Liver (tissue), 9 donors: ENCODE data around the gene SCN1A. TPM values are rescaled to one million over a fixed set of nuclear protein-coding genes. Genes with fewer than 3 reads are reported as not detected.

ENCODE experiments used
- DNase-seq: peaks from one replicate; pipeline ENCODE4 v3.0.0-alpha.2; 2017; ENCODE audit warnings: low spot score
- H3K27ac ChIP-seq, 2 donors: one replicate each; pipeline ENCODE4 v1.7.0; 2013; ENCODE audit warnings: inconsistent platforms in 2 of 2, low read length in 2 of 2, control low read depth in 1 of 2, low read depth in 1 of 2, mild to moderate bottlenecking in 1 of 2
- H3K27me3 ChIP-seq, 4 donors: one replicate each; pipeline versions ENCODE4 v1.6.1 to v1.7.0; 2013; ENCODE audit warnings: low read length in 3 of 4, inconsistent platforms in 1 of 4, mild to moderate bottlenecking in 1 of 4, moderate library complexity in 1 of 4; ENCODE audit not compliant: control insufficient read depth in 4 of 4, insufficient read depth in 4 of 4
- H3K36me3 ChIP-seq, 4 donors: one replicate each; pipeline versions ENCODE4 v1.6.1 to v1.7.0; 2013; ENCODE audit warnings: low read length in 3 of 4, mild to moderate bottlenecking in 3 of 4, low read depth in 1 of 4, moderate library complexity in 1 of 4; ENCODE audit not compliant: control insufficient read depth in 4 of 4, insufficient read depth in 3 of 4
- H3K4me1 ChIP-seq, 4 donors: one replicate each; pipeline versions ENCODE4 v1.6.1 to v1.7.0; 2013; ENCODE audit warnings: low read length in 3 of 4, mild to moderate bottlenecking in 3 of 4, moderate library complexity in 1 of 4; ENCODE audit not compliant: control insufficient read depth in 4 of 4, insufficient read depth in 4 of 4
- H3K4me3 ChIP-seq, 3 donors: one replicate each; pipeline versions ENCODE4 v1.6.1 to v1.7.0; 2013; ENCODE audit warnings: low read length in 3 of 3, control low read depth in 1 of 3, low read depth in 1 of 3, mild to moderate bottlenecking in 1 of 3
- H3K9ac ChIP-seq, 2 donors: one replicate each; pipeline ENCODE4 v1.7.0; 2013; ENCODE audit warnings: low read length in 2 of 2, mild to moderate bottlenecking in 2 of 2, moderate library complexity in 2 of 2, control low read depth in 1 of 2, low read depth in 1 of 2
- H3K9me3 ChIP-seq, 4 donors: one replicate each; pipeline versions ENCODE4 v1.6.1 to v1.7.0; 2013; ENCODE audit warnings: low read length in 3 of 4; ENCODE audit not compliant: control insufficient read depth in 4 of 4
- ATF3 ChIP-seq: IDR thresholded peaks from 2 replicates; pipeline ENCODE4 v1.6.1; 2016; ENCODE audit warnings: antibody characterized with exemption
- EGR1 ChIP-seq, 2 donors: IDR thresholded peaks; 2 replicates each; pipeline ENCODE4 v1.6.1; 2016 to 2018; ENCODE audit warnings: antibody characterized with exemption in 2 of 2, low read depth in 2 of 2
- FOXA1 ChIP-seq: IDR thresholded peaks from 2 replicates; pipeline ENCODE4 v1.6.1; 2016; ENCODE audit warnings: antibody characterized with exemption
- FOXA2 ChIP-seq: IDR thresholded peaks from 2 replicates; pipeline ENCODE4 v1.6.1; 2016; ENCODE audit warnings: antibody characterized with exemption
- GABPA ChIP-seq, 2 donors: IDR thresholded peaks in 1 of 2; conservative IDR thresholded peaks in 1 of 2; 2 replicates each; pipeline ENCODE4 v1.6.1; 2016; ENCODE audit warnings: antibody characterized with exemption in 2 of 2, mild to moderate bottlenecking in 1 of 2, moderate library complexity in 1 of 2
- HNF4A ChIP-seq, 2 donors: conservative IDR thresholded peaks; 2 replicates each; pipeline ENCODE4 v1.6.1; 2016; ENCODE audit warnings: antibody characterized with exemption in 2 of 2, mild to moderate bottlenecking in 2 of 2
- HNF4G ChIP-seq: IDR thresholded peaks from 2 replicates; pipeline ENCODE4 v1.6.1; 2016; ENCODE audit warnings: antibody characterized with exemption
- JUND ChIP-seq, 2 donors: IDR thresholded peaks; 2 replicates each; pipeline ENCODE4 v1.6.1; 2016; ENCODE audit warnings: antibody characterized with exemption in 2 of 2
- RAD21 ChIP-seq, 2 donors: IDR thresholded peaks; 2 replicates each; pipeline ENCODE4 v1.6.1; 2016; ENCODE audit warnings: antibody characterized with exemption in 2 of 2, mild to moderate bottlenecking in 2 of 2
- REST ChIP-seq: IDR thresholded peaks from 2 replicates; pipeline ENCODE4 v1.6.1; 2016; ENCODE audit warnings: antibody characterized with exemption, mild to moderate bottlenecking
- RXRA ChIP-seq, 2 donors: IDR thresholded peaks; 2 replicates each; pipeline ENCODE4 v1.6.1; 2017 to 2018; ENCODE audit warnings: antibody characterized with exemption in 2 of 2, mild to moderate bottlenecking in 1 of 2
- SP1 ChIP-seq: IDR thresholded peaks from 2 replicates; pipeline ENCODE4 v1.6.1; 2018; ENCODE audit warnings: antibody characterized with exemption, mild to moderate bottlenecking
- TAF1 ChIP-seq: conservative IDR thresholded peaks from 2 replicates; pipeline ENCODE4 v1.6.1; 2016; ENCODE audit warnings: antibody characterized with exemption, mild to moderate bottlenecking
- YY1 ChIP-seq: IDR thresholded peaks from 2 replicates; pipeline ENCODE4 v1.6.1; 2016; ENCODE audit warnings: antibody characterized with exemption, mild to moderate bottlenecking
- ZBTB33 ChIP-seq: IDR thresholded peaks from 2 replicates; pipeline ENCODE4 v1.6.1; 2016; ENCODE audit warnings: antibody characterized with exemption
- WGBS: extraction: QIAGEN DNeasy Blood & Tissue Kit; methylation state at CpG from one replicate; pipeline ENCODE4 v1.1.7; 2013; 5-methylcytosine and 5-hydroxymethylcytosine counted together
- polyA plus RNA-seq, 2 donors: library from polyadenylated mRNA; stranded (reverse) in 1 of 2; unstranded in 1 of 2; fragments of 200-250 nt in 1 of 2; fragments of >200 nt in 1 of 2; fragmentation: Nextera tagmentation in 1 of 2; extraction: Ambion mirVana in 1 of 2; gene quantifications; one replicate each; pipeline versions ENCODE4 v1.2.1 to v1.2.3, GENCODE V29; 2013 to 2015
- total RNA-seq, 2 donors: library from RNA; depleted of rRNA; stranded (reverse); fragments of >200 nt; gene quantifications; one replicate each; pipeline ENCODE4 v1.2.3, GENCODE V29; 2014
- TF ChIP-seq, protein P1 (sequence below): fragments of 150-350 bp; IDR thresholded peaks from 2 replicates; pipeline ENCODE4 v1.5.1; 2017; ENCODE audit warnings: improper control_type of control experiment, low read depth, low read length; ENCODE audit not compliant: missing input control
- TF ChIP-seq, protein P2 (sequence below): IDR thresholded peaks from 2 replicates; pipeline ENCODE4 v1.6.1; 2016; ENCODE audit warnings: antibody characterized with exemption
- donor health status: healthy.
- donor health status: healthy.
- donor health status: healthy.
- donor health status: healthy.
- donor health status: healthy.

The SCN1A gene
- total and polyA plus RNA-seq, 4 donors: 0.11 TPM; not detected in 3

DNA sequence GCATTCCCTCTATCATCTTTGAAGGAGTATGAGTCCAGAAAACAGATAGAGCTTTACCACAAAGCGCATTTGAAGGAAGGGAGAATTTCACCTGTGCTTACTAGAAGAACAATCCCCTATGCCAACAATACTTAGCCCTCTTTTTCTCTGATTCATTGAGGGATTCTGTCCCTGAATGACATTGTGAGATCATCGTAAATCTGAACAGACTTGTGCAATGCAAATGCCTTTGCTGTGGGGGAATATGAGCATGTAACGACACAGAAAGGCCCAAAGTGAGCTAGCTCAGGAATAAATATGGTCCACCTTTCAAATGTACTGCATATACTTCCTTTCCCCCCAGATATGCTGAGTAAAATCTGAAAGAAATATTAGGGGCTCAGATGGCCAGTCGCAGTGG lies 67.6 kb downstream of the SCN1A start (continued):
- TF ChIP-seq JUND (IDR thresholded peaks at IDR 0.05) (no peak), HNF4A (conservative IDR thresholded peaks at IDR 0.05) (no peak), TAF1 (no peak), FOXA1 (no peak)

DNA sequence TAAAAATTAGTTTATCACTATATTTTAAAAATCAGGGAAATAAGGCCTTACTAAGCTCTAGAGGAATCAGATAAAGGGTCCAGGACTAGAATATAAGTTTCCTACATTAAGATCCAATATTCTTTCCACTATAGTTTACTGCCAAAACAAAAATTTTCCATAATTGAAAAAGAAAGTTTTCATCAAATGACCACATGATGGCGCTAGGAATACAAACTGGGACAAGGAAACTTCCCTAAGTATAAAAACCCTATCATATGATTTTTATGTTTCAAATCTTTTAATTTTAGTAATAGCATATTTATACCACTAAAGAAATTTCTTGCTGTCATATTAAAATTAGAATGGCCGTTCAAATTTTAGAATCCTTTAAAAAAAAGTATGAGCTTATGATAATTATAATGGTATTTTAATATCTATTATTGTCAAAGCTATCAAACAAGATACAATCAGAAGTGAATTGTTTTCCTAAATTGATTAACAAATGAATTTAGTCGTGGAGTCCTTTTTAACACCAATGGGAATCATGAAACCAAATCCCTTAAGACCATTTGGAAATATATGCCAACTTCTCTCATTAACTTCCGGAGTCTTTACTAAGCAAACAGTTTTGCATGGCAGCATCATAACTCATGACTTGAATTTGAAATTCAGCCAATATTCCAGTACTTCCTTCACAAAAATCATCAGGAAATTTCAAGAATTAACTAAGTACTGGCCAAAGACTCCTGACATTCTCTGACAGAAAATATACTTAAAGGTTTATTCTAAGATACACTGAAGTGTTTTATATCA lies 70.3 kb downstream of the SCN1A start:
- no peaks in the 10 kb centered on the region for H3K9me3 ChIP-seq
- H3K4me1 ChIP-seq: no peaks in the 10 kb centered on the region
- H3K4me3 ChIP-seq: no peak overlapping the region
- 9% methylated on average over 4 of the region's 4 CpGs for WGBS
- TF ChIP-seq HNF4G (no peak), YY1 (no peak), REST (no peak), RAD21 (IDR thresholded peaks at IDR 0.05) (peak; percentile 52 to 62), GABPA (IDR thresholded peaks at IDR 0.05 in 1 of 2, conservative IDR thresholded peaks at IDR 0.05 in 1 of 2) (no peak), SP1 (no peak)
- TF ChIP-seq, protein P1, sequence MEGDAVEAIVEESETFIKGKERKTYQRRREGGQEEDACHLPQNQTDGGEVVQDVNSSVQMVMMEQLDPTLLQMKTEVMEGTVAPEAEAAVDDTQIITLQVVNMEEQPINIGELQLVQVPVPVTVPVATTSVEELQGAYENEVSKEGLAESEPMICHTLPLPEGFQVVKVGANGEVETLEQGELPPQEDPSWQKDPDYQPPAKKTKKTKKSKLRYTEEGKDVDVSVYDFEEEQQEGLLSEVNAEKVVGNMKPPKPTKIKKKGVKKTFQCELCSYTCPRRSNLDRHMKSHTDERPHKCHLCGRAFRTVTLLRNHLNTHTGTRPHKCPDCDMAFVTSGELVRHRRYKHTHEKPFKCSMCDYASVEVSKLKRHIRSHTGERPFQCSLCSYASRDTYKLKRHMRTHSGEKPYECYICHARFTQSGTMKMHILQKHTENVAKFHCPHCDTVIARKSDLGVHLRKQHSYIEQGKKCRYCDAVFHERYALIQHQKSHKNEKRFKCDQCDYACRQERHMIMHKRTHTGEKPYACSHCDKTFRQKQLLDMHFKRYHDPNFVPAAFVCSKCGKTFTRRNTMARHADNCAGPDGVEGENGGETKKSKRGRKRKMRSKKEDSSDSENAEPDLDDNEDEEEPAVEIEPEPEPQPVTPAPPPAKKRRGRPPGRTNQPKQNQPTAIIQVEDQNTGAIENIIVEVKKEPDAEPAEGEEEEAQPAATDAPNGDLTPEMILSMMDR: peak; percentile 20
- H3K36me3 ChIP-seq: no peaks in the 10 kb centered on the region
- no peak for DNase-seq
- no peak overlapping the region for H3K9ac ChIP-seq
- H3K27me3 ChIP-seq: no peaks in the 10 kb centered on the region
- no peak overlapping the region for H3K27ac ChIP-seq

GRCh38 chr2:166044853-166045483 lies 82.9 kb downstream of the SCN1A start:
- 72% methylated on average over 5 of the region's 5 CpGs for WGBS
- no peak overlapping the region for H3K27ac ChIP-seq
- no peaks in the 10 kb centered on the region for H3K9me3 ChIP-seq
- peaks cover 0 to 4% (median 0%) of the 10 kb centered on the region in 4 donors for H3K27me3 ChIP-seq
- H3K4me1 ChIP-seq: no peaks in the 10 kb centered on the region
- no peak for DNase-seq
- no peaks in the 10 kb centered on the region for H3K36me3 ChIP-seq
- H3K4me3 ChIP-seq: no peak overlapping the region
- H3K9ac ChIP-seq: no peak overlapping the region
- TF ChIP-seq GABPA (IDR thresholded peaks at IDR 0.05 in 1 of 2, conservative IDR thresholded peaks at IDR 0.05 in 1 of 2): no peak
- TF ChIP-seq RAD21 (IDR thresholded peaks at IDR 0.05): no peak
- no peak for TF ChIP-seq HNF4G
- no peak for TF ChIP-seq RXRA (IDR thresholded peaks at IDR 0.05)
- no peak for TF ChIP-seq TAF1
- TF ChIP-seq REST: no peak
- TF ChIP-seq, protein P2, sequence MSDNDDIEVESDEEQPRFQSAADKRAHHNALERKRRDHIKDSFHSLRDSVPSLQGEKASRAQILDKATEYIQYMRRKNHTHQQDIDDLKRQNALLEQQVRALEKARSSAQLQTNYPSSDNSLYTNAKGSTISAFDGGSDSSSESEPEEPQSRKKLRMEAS: no peak
- no peak for TF ChIP-seq YY1
- TF ChIP-seq HNF4A (conservative IDR thresholded peaks at IDR 0.05): no peak
- TF ChIP-seq FOXA2: no peak
- no peak for TF ChIP-seq JUND (IDR thresholded peaks at IDR 0.05)
- no peak for TF ChIP-seq FOXA1
- TF ChIP-seq ZBTB33: no peak
- no peak for TF ChIP-seq EGR1 (IDR thresholded peaks at IDR 0.05; ENCODE audit: low read depth in 2 of 2)
- no peak for TF ChIP-seq ATF3
